GM21619 (cell line): Measurements from ENCODE around the gene PNPLA1.
A peak's percentile ranks its signal among the peaks of the same experiment; 100 is the strongest.

ENCODE experiments used
- ATAC-seq: cut with Tn5 transposase; IDR thresholded peaks from one replicate; pipeline ENCODE4 v1.9.1; 2021; ENCODE audit not compliant: unreplicated experiment

PNPLA1 gene

GRCh38 chr6:36355819-36356218, 86.0 kb downstream of the PNPLA1 start:
- ATAC-seq = no peak

DNA sequence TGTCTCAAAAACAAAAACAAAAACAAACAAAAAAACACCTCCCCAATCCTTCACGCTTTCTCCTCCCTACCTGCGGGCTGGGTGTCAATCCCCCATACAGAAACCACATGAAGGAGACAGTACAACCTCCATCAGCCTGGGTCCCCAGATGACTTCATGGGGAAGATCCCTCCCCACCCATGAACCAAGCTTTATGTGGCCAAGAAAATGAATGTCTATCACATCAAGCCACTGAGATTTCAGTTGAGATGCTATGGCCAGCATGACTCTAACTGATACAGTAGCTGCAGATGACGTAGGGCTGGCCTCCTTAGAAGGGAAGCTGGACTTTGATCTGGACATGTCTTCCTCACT, 88.0 kb downstream of the PNPLA1 start:
- peak; percentile 31 for ATAC-seq
